AG04450 (cell line): ENCODE results near the gene CACNA1F. TPM values are rescaled to one million over a fixed set of nuclear protein-coding genes. Genes with fewer than 3 reads are reported as not detected.
"Not testable (repeated sequence)": the region's sequence is repeated elsewhere in the genome, so short reads cannot be mapped to it uniquely, and the experiment has no call there.

Experiments
- CTCF ChIA-PET: fragments of 300-600, 350-600 bp; formaldehyde crosslinking; extraction: SDS; loops from one replicate; lab custom pipeline; 2022; ENCODE audit warnings: antibody characterized with exemption, inconsistent platforms; lab: Charles Lee
- POLR2A ChIA-PET: fragments of 350-600 bp; formaldehyde crosslinking; extraction: SDS; loops from one replicate; lab custom pipeline; 2021; ENCODE audit warnings: antibody characterized with exemption, inconsistent platforms; lab: Yijun Ruan, JAX
- DNase-seq: peaks from one replicate; pipeline ENCODE4 v3.0.0-alpha.2; 2011; ENCODE audit warnings: low read depth, low spot score
- H3K27ac ChIP-seq: one replicate; pipeline ENCODE4 v1.5.1; 2012; ENCODE audit warnings: low read depth, low read length, control low read depth
- H3K27me3 ChIP-seq: one replicate; pipeline ENCODE4 v1.6.0; 2012; ENCODE audit warnings: low read length; ENCODE audit not compliant: control insufficient read depth, insufficient read depth
- H3K4me3 ChIP-seq: 2 replicates; pipeline ENCODE4 v1.5.1; 2011; ENCODE audit warnings: mild to moderate bottlenecking, low read depth, low read length, control low read depth
- H3K9me3 ChIP-seq: 2 replicates; pipeline ENCODE4 v1.5.1; 2012; ENCODE audit warnings: low read length; ENCODE audit not compliant: control insufficient read depth, insufficient read depth
- polyA plus RNA-seq: library from polyadenylated mRNA; depleted of rRNA; stranded (reverse); fragments of >200 nt; gene quantifications from 2 replicates; pipeline ENCODE4 v1.2.3, GENCODE V29; 2011
- TF ChIP-seq, protein P1 (sequence below): IDR thresholded peaks from 2 replicates; pipeline ENCODE4 v1.5.1; 2011; ENCODE audit warnings: low read depth, low read length, control low read depth, inconsistent platforms

CACNA1F gene
- polyA plus RNA-seq, 1 experiment, result not detected

DNA sequence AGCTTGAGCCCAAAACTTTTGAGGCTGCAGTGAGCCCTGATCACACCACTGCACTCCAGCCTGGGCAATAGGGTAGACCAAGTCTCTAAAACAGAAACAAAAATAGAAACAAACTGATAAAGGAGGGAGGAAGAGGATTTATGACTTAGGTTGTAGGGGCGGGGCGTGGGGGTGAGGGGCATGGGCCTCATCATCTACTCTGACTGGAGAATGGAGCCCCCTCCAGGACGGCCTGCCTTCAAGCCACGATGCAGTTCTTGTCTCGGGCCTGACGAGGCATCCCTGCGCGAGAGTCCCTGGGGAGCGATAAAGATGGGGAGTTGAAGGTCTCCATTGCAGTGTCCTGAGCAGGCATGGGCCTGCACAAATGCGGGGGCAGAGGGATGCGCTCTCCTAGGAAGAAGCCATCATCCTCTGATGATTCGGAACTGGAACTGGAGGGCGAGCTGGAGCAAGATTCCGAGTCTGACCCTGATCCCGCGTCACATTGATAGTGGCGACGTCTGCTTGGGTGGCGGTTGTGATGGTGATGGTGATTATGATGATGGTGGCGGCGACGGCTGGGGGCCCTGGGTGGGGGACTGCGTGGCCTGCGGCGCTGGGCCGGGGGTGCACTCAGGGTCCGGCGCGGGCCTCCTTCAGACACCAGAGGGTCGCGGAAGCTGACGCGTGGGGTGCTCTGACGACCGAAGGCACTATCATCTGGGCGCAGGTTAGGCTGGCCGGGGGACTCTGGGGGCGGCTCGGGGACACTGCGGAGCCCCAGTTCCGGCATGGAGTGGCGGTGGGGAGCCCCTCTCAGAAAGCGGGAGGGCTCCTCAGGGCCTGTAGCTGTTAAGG is 57.5 kb downstream of the CACNA1F start:
- ChIA-PET POLR2A (interaction anchor here (0.7 kb wide), 1 partner anchor 442 kb away, joined by 3 read pairs; no protein-coding TSS in a partner anchor), CTCF (no interaction called here)
- no peak overlapping the region for H3K27ac ChIP-seq
- no peaks in the 10 kb centered on the region for H3K9me3 ChIP-seq
- no peak overlapping the region for H3K4me3 ChIP-seq
- TF ChIP-seq, protein P1, sequence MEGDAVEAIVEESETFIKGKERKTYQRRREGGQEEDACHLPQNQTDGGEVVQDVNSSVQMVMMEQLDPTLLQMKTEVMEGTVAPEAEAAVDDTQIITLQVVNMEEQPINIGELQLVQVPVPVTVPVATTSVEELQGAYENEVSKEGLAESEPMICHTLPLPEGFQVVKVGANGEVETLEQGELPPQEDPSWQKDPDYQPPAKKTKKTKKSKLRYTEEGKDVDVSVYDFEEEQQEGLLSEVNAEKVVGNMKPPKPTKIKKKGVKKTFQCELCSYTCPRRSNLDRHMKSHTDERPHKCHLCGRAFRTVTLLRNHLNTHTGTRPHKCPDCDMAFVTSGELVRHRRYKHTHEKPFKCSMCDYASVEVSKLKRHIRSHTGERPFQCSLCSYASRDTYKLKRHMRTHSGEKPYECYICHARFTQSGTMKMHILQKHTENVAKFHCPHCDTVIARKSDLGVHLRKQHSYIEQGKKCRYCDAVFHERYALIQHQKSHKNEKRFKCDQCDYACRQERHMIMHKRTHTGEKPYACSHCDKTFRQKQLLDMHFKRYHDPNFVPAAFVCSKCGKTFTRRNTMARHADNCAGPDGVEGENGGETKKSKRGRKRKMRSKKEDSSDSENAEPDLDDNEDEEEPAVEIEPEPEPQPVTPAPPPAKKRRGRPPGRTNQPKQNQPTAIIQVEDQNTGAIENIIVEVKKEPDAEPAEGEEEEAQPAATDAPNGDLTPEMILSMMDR, result no peak
- no peaks in the 10 kb centered on the region for H3K27me3 ChIP-seq
- DNase-seq, result no peak

DNA sequence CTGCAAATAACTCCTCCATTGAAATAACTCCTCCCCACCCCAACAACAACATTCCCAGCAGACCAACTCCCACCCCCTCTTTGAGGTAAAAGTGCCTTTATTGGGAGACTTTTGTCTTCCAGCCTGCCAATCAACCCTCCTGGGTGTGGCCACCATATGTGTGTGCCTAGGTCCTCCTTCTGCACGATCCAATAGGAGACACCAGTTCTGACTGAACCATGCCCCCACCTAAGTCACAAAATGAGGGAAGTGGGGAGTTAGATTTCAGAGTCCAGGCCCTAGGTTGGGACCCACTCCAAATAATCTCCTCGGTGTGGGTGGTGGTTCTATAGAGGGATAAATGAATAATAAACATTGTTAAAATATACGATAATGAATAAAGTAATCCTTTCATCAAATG is 58.4 kb downstream of the CACNA1F start:
- H3K27me3 ChIP-seq, result no peaks in the 10 kb centered on the region
- H3K27ac ChIP-seq, result no peak overlapping the region
- ChIA-PET POLR2A (interaction anchor here (0.7 kb wide), 1 partner anchor 442 kb away, joined by 3 read pairs; no protein-coding TSS in a partner anchor), CTCF (no interaction called here)
- H3K9me3 ChIP-seq, result no peaks in the 10 kb centered on the region
- TF ChIP-seq, protein P1, result no peak
- DNase-seq, result no peak
- no peak overlapping the region for H3K4me3 ChIP-seq

DNA sequence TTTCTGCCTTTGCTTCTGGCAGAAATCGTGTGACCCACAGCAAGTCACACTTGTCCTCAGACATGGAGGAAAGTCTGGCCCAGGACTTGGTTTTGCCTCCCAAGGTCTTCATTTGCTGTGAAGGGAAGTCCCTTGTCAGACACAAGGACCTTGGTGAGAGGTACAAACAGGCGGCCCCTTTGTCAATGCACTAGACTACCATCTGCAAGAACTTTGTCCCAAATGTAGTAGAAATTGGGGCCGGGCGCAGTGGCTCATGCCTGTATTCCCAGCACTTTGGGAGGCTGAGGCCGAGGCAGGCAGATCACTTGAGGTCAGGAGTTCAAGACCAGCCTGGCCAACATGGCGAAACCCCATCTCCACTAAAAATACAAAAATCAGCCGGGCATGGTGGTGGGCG is 59.6 kb downstream of the CACNA1F start:
- DNase-seq, H3K4me3 ChIP-seq, POLR2A ChIA-PET, H3K27ac ChIP-seq, H3K9me3 ChIP-seq, H3K27me3 ChIP-seq: not testable (repeated sequence)
- CTCF ChIA-PET, result interaction anchor here (1.5 kb wide), 1 partner anchor 18 kb away, joined by 5 read pairs; no protein-coding TSS in a partner anchor

DNA sequence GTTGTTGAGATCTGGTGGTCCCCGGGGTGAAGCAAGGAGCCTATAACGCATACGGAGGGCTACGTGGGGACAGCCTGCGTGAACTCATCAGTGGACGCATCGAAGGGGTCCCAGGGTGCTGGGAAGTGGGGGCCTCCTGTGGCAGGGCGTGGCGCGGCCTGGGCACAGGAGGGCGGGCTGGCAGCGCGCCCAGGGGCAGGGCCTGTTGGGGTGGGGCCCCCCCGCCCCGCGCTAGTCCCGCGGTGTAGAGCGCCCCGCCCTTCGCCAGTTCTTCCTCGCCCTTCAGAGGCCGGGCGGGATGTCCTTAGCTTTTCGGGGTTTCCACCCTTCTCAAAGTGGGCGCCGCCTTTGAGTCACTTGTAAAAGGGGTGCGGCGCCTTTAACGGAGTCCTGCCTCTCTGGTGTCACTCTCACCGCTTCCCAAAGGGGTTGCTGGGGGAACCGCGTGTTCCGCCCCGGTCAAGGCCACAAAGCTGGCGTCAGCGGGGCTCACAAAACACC is 60.8 kb downstream of the CACNA1F start:
- TF ChIP-seq, protein P1, result no peak
- ChIA-PET CTCF (interaction anchor here (1.5 kb wide), 1 partner anchor 16 kb away, joined by 5 read pairs; no protein-coding TSS in a partner anchor), POLR2A (interaction anchor here (1.0 kb wide), 1 partner anchor 9 kb away, joined by 5 read pairs; no protein-coding TSS in a partner anchor)
- Histone ChIP-seq H3K27me3 (no peaks in the 10 kb centered on the region), H3K9me3 (no peaks in the 10 kb centered on the region), H3K27ac (no peak overlapping the region), H3K4me3 (peak overlapping the region; percentile 70)
- no peak for DNase-seq

DNA sequence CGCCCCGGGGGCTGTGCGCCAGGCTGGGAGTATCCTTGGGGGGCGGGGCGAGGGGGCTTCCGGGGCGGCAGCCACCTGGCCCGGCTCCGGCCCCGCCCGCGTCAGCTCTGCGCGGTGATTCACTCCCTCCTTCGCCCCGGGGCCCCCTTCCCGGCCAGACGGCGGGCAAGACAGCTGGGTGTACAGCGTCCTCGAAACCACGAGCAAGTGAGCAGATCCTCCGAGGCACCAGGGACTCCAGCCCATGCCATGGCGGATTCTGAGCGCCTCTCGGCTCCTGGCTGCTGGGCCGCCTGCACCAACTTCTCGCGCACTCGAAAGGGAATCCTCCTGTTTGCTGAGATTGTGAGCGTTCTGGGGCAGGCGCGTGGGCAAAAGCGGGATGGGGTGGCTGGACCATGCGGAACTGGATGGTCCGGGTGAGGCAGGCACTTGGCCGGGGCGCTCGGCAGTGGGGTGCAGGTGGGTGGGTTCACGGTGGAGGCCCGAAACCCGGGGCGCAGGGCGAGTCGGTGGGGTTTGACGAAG is 61.3 kb downstream of the CACNA1F start, which contains the start of gene PLP2:
PLP2 (plus strand) TSS at position 147 of the 528 bp plus-strand sequence; CDS start at position 250, 103 bp downstream.
- TF ChIP-seq, protein P1, result no peak
- H3K27me3 ChIP-seq, result no peaks in the 10 kb centered on the region
- H3K27ac ChIP-seq, result peak within 1 kb of the TSS; percentile 31
- peak within 1 kb of the TSS; percentile 70 for H3K4me3 ChIP-seq
- DNase-seq, result no peak
- CTCF ChIA-PET, result no interaction called here
- no peaks in the 10 kb centered on the region for H3K9me3 ChIP-seq
- POLR2A ChIA-PET, result interaction anchor here (1.0 kb wide), 1 partner anchor 8 kb away, joined by 5 read pairs; no protein-coding TSS in a partner anchor
